Measurements from ENCODE around the gene ZP1. TPM values are rescaled to one million over a fixed set of nuclear protein-coding genes. Genes with fewer than 3 reads are reported as not detected.

The ZP1 gene
- polyA plus RNA-seq, 1 donor, result 0.30 TPM

Other genes starting within 250 kb of the ZP1 start
- gene MS4A8, start 167.9 kb upstream of the ZP1 start, polyA plus RNA-seq (ENCODE audit: insufficient read length), result 0.18 TPM
- not detected for gene MS4A18, start 142.8 kb upstream of the ZP1 start, polyA plus RNA-seq (ENCODE audit: insufficient read length)
- not detected for gene MS4A15, start 110.7 kb upstream of the ZP1 start, polyA plus RNA-seq (ENCODE audit: insufficient read length)
- gene MS4A10, start 82.2 kb upstream of the ZP1 start, polyA plus RNA-seq (ENCODE audit: insufficient read length), result 0.38 TPM
- gene CCDC86, start 25.4 kb upstream of the ZP1 start, polyA plus RNA-seq (ENCODE audit: insufficient read length), result 15.6 TPM
- gene PTGDR2, start 11.6 kb upstream of the ZP1 start, polyA plus RNA-seq (ENCODE audit: insufficient read length), result 0.17 TPM
- gene PRPF19, start 39.0 kb downstream of the ZP1 start, polyA plus RNA-seq (ENCODE audit: insufficient read length), result 127 TPM
- gene TMEM109, start 46.6 kb downstream of the ZP1 start, polyA plus RNA-seq (ENCODE audit: insufficient read length), result 76.0 TPM
- gene TMEM132A, start 56.9 kb downstream of the ZP1 start, polyA plus RNA-seq (ENCODE audit: insufficient read length), result 58.7 TPM
- gene SLC15A3, start 84.6 kb downstream of the ZP1 start, polyA plus RNA-seq (ENCODE audit: insufficient read length), result 15.7 TPM
- 1.5 TPM for gene CD6, start 104.1 kb downstream of the ZP1 start, polyA plus RNA-seq (ENCODE audit: insufficient read length)
- gene CD5, start 234.9 kb downstream of the ZP1 start, polyA plus RNA-seq (ENCODE audit: insufficient read length), result 0.08 TPM